H1 (cell line): Measurements from ENCODE around the gene KIF1C. TPM values are rescaled to one million over a fixed set of nuclear protein-coding genes. Genes with fewer than 3 reads are reported as not detected.
A peak's percentile ranks its signal among the peaks of the same experiment; 100 is the strongest.

Source experiments
- ASH2L ChIP-seq: fragments of 200-600, 300-600 bp; sonication (generic); IDR thresholded peaks from one replicate; pipeline ENCODE4 v1.7.1; 2017; ENCODE audit warnings: low read length
- CBX5 ChIP-seq: fragments of 300-800, 300-1000 bp; sonication (generic); IDR thresholded peaks from 2 replicates; pipeline ENCODE4 v1.7.1; 2016; ENCODE audit warnings: antibody characterized with exemption, low read length, low read depth
- CTCF ChIP-seq, 3 experiments: IDR thresholded peaks; 1 replicate in 2 of 3; 2 replicates in 1 of 3; pipeline versions ENCODE4 v1.5.1 to v1.6.1; 2011; ENCODE audit warnings: low read length in 3 of 3, mild to moderate bottlenecking in 3 of 3, inconsistent platforms in 2 of 3, low read depth in 1 of 3, moderate library complexity in 1 of 3; ENCODE audit not compliant: insufficient read depth in 1 of 3; ENCODE audit errors: control extremely low read depth in 1 of 3
- EP300 ChIP-seq, 2 experiments: IDR thresholded peaks; 1 replicate in 1 of 2; 2 replicates in 1 of 2; pipeline ENCODE4 v1.6.1; 2011 to 2012; ENCODE audit warnings: low read depth in 2 of 2, low read length in 2 of 2, mild to moderate bottlenecking in 2 of 2, borderline replicate concordance in 1 of 2, inconsistent platforms in 1 of 2, moderate library complexity in 1 of 2
- HDAC6 ChIP-seq: IDR thresholded peaks from one replicate; pipeline ENCODE4 v1.7.1; 2012; ENCODE audit warnings: low read depth, mild to moderate bottlenecking, inconsistent platforms, low read length, moderate library complexity
- JUND ChIP-seq: IDR thresholded peaks from 2 replicates; pipeline ENCODE4 v1.6.1; 2011; ENCODE audit warnings: mild to moderate bottlenecking, improper control_type of control experiment, low read length
- KDM4A ChIP-seq: IDR thresholded peaks from one replicate; pipeline ENCODE4 v1.7.1; 2012; ENCODE audit warnings: low read depth, mild to moderate bottlenecking, moderate library complexity, low read length, inconsistent platforms; ENCODE audit not compliant: severe bottlenecking
- POLR2A ChIP-seq, 2 experiments: IDR thresholded peaks; 1 replicate in 1 of 2; 2 replicates in 1 of 2; pipeline ENCODE4 v1.6.1; 2011; ENCODE audit warnings: low read depth in 2 of 2, low read length in 2 of 2, mild to moderate bottlenecking in 2 of 2; ENCODE audit errors: control extremely low read depth in 1 of 2
- RXRA ChIP-seq: IDR thresholded peaks from 2 replicates; pipeline ENCODE4 v1.6.1; 2011; ENCODE audit warnings: low read depth, mild to moderate bottlenecking, low read length, moderate library complexity; ENCODE audit not compliant: insufficient read depth
- SIN3A ChIP-seq, 2 experiments: IDR thresholded peaks in 1 of 2; conservative IDR thresholded peaks in 1 of 2; 2 replicates each; pipeline ENCODE4 v1.6.1; 2011 to 2012; ENCODE audit warnings: low read length in 2 of 2, improper control_type of control experiment in 1 of 2, low read depth in 1 of 2, mild to moderate bottlenecking in 1 of 2
- SRF ChIP-seq: IDR thresholded peaks from 2 replicates; pipeline ENCODE4 v1.6.1; 2011; ENCODE audit warnings: mild to moderate bottlenecking, low read depth, low read length, moderate library complexity
- TAF1 ChIP-seq: IDR thresholded peaks from 2 replicates; pipeline ENCODE4 v1.6.1; 2011; ENCODE audit warnings: mild to moderate bottlenecking, low read depth, low read length
- YY1 ChIP-seq: IDR thresholded peaks from 2 replicates; pipeline ENCODE4 v1.6.1; 2011; ENCODE audit warnings: low read depth, mild to moderate bottlenecking, low read length
- polyA plus RNA-seq, 7 experiments: library from polyadenylated mRNA; depleted of rRNA in 3 of 7; stranded (reverse) in 5 of 7; unstranded in 2 of 7; fragments of >200 nt in 5 of 7; fragments of 200-250 nt in 2 of 7; gene quantifications; 1 replicate in 5 of 7; 2 replicates in 1 of 7; 4 replicates in 1 of 7; pipeline versions ENCODE4 v1.2.1 to v1.2.3, GENCODE V29; 2011 to 2013; ENCODE audit warnings: missing spikeins in 2 of 7, mixed read lengths in 2 of 7
- total RNA-seq: library from RNA; stranded (reverse); fragmentation: NEBNext Ultra II Directional; extraction: Animal tissue kit (Norgen Biotek cat#: 25700); gene quantifications from 2 replicates; pipeline ENCODE4 v1.2.1, GENCODE V29; 2021

The KIF1C gene
- total and polyA plus RNA-seq, 2 of the 8 experiments (the other 6 are each of a cell fraction or from before 2014, with no cell fraction given), result 14.3 to 114 TPM

GRCh38 chr17:4950075-4950745 lies 47.5 kb upstream of the KIF1C start (continued):
- TF ChIP-seq CBX5, result no peak
- TF ChIP-seq EP300 (IDR thresholded peaks at IDR 0.05; ENCODE audit: borderline replicate concordance in 1 of 2, low read depth in 2 of 2, low read length in 2 of 2), result no peak
- TF ChIP-seq YY1, result no peak
- no peak for TF ChIP-seq JUND
- TF ChIP-seq SRF, result no peak
- TF ChIP-seq ASH2L, result peak; percentile 49
- TF ChIP-seq CTCF (IDR thresholded peaks at IDR 0.05; ENCODE audit: control extremely low read depth in 1 of 3, insufficient read depth in 1 of 3, low read depth in 1 of 3, low read length in 3 of 3), result no peak
- no peak for TF ChIP-seq HDAC6
- TF ChIP-seq TAF1, result no peak
- TF ChIP-seq KDM4A, result peak; percentile 29
- TF ChIP-seq POLR2A (IDR thresholded peaks at IDR 0.05; ENCODE audit: control extremely low read depth in 1 of 2, low read depth in 2 of 2, low read length in 2 of 2), result peak in 1 of 2 experiments; percentile 50; a peak in 1 of 3 replicates
- TF ChIP-seq RXRA, result no peak
- TF ChIP-seq SIN3A (conservative IDR thresholded peaks at IDR 0.05 in 1 of 2, IDR thresholded peaks at IDR 0.05 in 1 of 2; ENCODE audit: low read depth in 1 of 2, low read length in 2 of 2), result no peak
